GM04504 (cell line): ENCODE measurements around the gene TESK1.
A peak's percentile ranks its signal among the peaks of the same experiment; 100 is the strongest.
"Not testable (repeated sequence)": the region's sequence is repeated elsewhere in the genome, so short reads cannot be mapped to it uniquely, and the experiment has no call there.

Source experiments
- DNase-seq: peaks from one replicate; pipeline ENCODE4 v3.0.0-alpha.2; 2012; ENCODE audit warnings: low read depth

The TESK1 gene

GRCh38 chr9:35583521-35583920 is 21.5 kb upstream of the TESK1 start:
- DNase-seq: not testable (repeated sequence)

- DNase-seq: not testable (repeated sequence)
Measured at GRCh38 chr9:35584681-35585080, 20.4 kb upstream of the TESK1 start.

GRCh38 chr9:35588506-35588905 is 16.6 kb upstream of the TESK1 start:
- not testable (repeated sequence) for DNase-seq

GRCh38 chr9:35593581-35593980 is 11.5 kb upstream of the TESK1 start:
- no peak for DNase-seq

- DNase-seq: no peak
Measured at GRCh38 chr9:35594471-35594870, 10.6 kb upstream of the TESK1 start.

GRCh38 chr9:35596907-35597306 is 8.2 kb upstream of the TESK1 start:
- not testable (repeated sequence) for DNase-seq

GRCh38 chr9:35598866-35599590 is 6.0 kb upstream of the TESK1 start:
- no peak for DNase-seq

GRCh38 chr9:35599763-35600604 is 5.1 kb upstream of the TESK1 start:
- no peak for DNase-seq

- peak; percentile 86 for DNase-seq
Measured at GRCh38 chr9:35603506-35603985, 1.5 kb upstream of the TESK1 start.

- peak; percentile 99 for DNase-seq
Measured at GRCh38 chr9:35603986-35604577, 980 bp upstream of the TESK1 start.

GRCh38 chr9:35605351-35606137 is 482 bp downstream of the TESK1 start:
- no peak for DNase-seq

- no peak for DNase-seq
Measured at GRCh38 chr9:35606138-35606504, 1.1 kb downstream of the TESK1 start.

GRCh38 chr9:35606726-35607125 is 1.7 kb downstream of the TESK1 start:
- DNase-seq: no peak

- no peak for DNase-seq
Measured at GRCh38 chr9:35608221-35608620, 3.2 kb downstream of the TESK1 start.

- no peak for DNase-seq
Measured at GRCh38 chr9:35609001-35609819, 4.1 kb downstream of the TESK1 start.

GRCh38 chr9:35609820-35610163 is 4.7 kb downstream of the TESK1 start:
- DNase-seq: no peak

GRCh38 chr9:35611230-35611797 is 6.3 kb downstream of the TESK1 start:
- DNase-seq: no peak

GRCh38 chr9:35612066-35612465 is 7.0 kb downstream of the TESK1 start:
- not testable (repeated sequence) for DNase-seq

GRCh38 chr9:35612843-35613242 is 7.8 kb downstream of the TESK1 start:
- no peak for DNase-seq

- DNase-seq: no peak
Measured at GRCh38 chr9:35615981-35616680, 11.1 kb downstream of the TESK1 start.
